ENCODE data around the gene SPECC1.

DNA sequence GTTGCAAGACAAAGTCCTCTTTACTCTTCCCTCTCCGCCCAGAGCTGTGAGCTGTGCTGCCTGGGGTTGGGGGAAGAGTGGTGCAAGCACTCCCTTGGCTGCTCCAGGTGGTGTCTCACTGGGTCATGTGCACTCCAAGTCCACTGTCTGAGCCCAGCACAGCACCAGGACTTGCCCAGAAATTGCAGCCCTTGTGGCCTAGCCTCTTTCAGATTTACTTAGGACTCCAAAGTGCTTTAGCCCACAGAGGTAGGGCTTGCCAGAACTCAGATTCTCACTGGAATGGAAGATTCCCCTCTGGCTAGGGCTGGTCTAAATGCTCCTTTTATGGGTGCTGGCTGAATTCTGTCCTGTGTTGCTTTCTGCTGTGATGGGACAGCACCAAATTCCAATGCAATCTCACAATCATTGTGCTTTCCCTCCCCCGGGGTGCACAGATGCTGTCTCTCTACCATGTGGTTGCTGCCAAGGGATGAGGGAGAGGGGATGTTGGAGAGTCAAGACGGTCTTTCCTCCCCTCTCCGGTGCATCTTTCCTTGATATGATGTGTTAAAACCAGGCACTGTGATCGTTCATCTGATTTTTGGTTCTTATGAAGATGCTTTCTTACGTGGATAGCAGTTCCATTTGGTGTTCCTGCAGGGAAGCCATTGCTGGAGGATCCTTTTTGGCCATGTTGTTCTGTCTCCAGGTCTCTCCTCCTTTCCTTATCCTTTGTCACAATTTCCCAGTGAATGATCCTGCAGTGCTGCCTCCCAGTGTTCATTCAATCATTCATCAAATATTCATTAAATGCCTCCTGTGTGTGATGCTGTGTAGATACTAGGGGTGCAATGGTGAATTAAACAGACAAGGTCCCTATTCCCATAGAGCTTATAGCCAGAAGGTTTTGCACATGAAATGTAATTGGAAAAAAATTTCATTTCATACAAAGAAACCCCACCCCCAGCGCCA, 216.3 kb downstream of the SPECC1 start:
- TF ChIP-seq POLR2A (IDR thresholded peaks at IDR 0.05), result no peak
- TF ChIP-seq, protein P1, sequence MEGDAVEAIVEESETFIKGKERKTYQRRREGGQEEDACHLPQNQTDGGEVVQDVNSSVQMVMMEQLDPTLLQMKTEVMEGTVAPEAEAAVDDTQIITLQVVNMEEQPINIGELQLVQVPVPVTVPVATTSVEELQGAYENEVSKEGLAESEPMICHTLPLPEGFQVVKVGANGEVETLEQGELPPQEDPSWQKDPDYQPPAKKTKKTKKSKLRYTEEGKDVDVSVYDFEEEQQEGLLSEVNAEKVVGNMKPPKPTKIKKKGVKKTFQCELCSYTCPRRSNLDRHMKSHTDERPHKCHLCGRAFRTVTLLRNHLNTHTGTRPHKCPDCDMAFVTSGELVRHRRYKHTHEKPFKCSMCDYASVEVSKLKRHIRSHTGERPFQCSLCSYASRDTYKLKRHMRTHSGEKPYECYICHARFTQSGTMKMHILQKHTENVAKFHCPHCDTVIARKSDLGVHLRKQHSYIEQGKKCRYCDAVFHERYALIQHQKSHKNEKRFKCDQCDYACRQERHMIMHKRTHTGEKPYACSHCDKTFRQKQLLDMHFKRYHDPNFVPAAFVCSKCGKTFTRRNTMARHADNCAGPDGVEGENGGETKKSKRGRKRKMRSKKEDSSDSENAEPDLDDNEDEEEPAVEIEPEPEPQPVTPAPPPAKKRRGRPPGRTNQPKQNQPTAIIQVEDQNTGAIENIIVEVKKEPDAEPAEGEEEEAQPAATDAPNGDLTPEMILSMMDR (IDR thresholded peaks at IDR 0.05), result no peak
- no peak for TF ChIP-seq POLR2AphosphoS5 (IDR thresholded peaks at IDR 0.05)
- no peak for TF ChIP-seq EP300 (IDR thresholded peaks at IDR 0.05)

Measured in sigmoid colon (tissue), 4 donors.